Omental fat pad (tissue), 4 donors: ENCODE data around the gene ARHGAP10. TPM values are rescaled to one million over a fixed set of nuclear protein-coding genes. Genes with fewer than 3 reads are reported as not detected.

Experiments used
- ATAC-seq: fragments of 150-250 bp; one replicate; pipeline ENCODE4 v1.9.1; 2016; ENCODE audit warnings: mild to moderate bottlenecking, moderate library complexity; ENCODE audit not compliant: low FRiP score
- DNase-seq: peaks from one replicate; pipeline ENCODE4 v3.0.0-alpha.2; 2019; ENCODE audit warnings: low spot score
- total RNA-seq, 4 donors: library from RNA; depleted of rRNA; stranded (reverse); fragments of >200 nt; gene quantifications; one replicate each; pipeline ENCODE4 v1.1.0, GENCODE V29; 2016
- TF ChIP-seq, protein P1 (sequence below), 3 donors: fragments of 450-650 bp; IDR thresholded peaks; one replicate each; pipeline ENCODE4 v1.5.1; 2016 to 2017; ENCODE audit warnings: antibody characterized with exemption in 3 of 3, mild to moderate bottlenecking in 3 of 3, moderate library complexity in 2 of 3

The ARHGAP10 gene
- total RNA-seq, 4 donors from 2014 or later = 48.7 to 96.2 (median 57.0) TPM

DNA sequence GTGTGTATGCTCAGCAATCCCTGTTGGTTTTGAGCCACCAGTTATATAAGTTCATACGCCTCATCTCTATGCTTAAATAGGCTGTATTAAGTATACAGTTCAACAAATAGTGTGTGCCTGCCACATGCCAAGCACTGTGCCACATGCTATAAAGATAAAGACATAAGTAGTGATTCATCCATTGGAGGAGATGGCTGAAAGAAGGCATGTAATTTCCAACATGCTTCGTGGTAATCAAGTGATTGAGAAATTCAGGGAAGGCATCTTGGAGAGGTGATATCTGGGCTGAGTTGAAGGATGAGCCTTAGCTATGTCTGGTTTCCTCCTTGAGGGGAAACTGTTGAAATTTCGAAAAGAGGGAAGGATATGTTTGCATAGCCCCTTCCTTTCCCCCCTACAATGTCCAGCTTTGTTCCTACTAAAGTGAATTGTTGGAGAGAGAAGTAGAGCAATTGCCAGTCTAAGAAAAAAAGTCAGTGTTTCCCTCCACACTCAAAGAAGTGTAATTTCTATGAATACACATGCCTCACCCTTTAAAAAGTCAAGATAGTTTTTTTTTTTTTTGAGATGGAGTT is 96.5 kb downstream of the ARHGAP10 start:
- TF ChIP-seq, protein P1, sequence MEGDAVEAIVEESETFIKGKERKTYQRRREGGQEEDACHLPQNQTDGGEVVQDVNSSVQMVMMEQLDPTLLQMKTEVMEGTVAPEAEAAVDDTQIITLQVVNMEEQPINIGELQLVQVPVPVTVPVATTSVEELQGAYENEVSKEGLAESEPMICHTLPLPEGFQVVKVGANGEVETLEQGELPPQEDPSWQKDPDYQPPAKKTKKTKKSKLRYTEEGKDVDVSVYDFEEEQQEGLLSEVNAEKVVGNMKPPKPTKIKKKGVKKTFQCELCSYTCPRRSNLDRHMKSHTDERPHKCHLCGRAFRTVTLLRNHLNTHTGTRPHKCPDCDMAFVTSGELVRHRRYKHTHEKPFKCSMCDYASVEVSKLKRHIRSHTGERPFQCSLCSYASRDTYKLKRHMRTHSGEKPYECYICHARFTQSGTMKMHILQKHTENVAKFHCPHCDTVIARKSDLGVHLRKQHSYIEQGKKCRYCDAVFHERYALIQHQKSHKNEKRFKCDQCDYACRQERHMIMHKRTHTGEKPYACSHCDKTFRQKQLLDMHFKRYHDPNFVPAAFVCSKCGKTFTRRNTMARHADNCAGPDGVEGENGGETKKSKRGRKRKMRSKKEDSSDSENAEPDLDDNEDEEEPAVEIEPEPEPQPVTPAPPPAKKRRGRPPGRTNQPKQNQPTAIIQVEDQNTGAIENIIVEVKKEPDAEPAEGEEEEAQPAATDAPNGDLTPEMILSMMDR (IDR thresholded peaks at IDR 0.05) = no peak
- ATAC-seq = peak; percentile 35

DNA sequence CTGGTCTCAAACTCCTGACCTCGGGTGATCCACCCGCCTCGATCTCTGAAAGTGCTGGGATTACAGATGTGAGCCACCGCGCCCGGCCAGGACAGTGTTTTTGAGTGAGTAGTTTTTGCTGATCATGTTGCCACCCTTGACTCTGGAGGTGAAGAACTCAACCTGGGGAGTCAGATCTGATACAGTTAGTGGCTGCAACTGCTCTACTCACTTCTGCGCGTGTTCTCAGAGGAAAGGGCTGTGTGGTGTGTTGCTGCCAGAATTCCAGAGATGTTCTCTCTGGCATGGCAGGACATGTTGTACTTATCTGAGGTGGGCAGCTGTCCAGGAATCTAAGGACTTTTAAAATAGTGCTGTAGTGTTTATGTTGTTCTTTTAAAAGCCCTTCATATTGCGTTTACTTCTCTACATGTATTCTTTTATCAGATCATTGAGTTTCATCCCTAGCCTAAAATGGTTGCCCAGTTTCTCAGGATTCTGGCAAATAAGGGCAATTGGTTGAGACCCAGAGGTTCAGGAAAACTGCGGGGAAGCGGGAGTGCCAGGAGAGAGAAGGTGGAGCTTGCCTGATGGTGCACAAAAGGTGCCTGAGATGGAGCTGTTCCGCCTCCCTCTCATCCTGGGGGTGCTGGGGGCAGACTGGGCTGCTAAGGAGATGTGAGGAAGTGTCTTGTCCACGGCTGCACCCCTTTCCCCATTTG is 97.7 kb downstream of the ARHGAP10 start:
- no peak for DNase-seq
- TF ChIP-seq, protein P1 (IDR thresholded peaks at IDR 0.05) = no peak
- no peak for ATAC-seq

More for the DNA sequence above, 96.5 kb downstream of the ARHGAP10 start:
- no peak for DNase-seq

DNA sequence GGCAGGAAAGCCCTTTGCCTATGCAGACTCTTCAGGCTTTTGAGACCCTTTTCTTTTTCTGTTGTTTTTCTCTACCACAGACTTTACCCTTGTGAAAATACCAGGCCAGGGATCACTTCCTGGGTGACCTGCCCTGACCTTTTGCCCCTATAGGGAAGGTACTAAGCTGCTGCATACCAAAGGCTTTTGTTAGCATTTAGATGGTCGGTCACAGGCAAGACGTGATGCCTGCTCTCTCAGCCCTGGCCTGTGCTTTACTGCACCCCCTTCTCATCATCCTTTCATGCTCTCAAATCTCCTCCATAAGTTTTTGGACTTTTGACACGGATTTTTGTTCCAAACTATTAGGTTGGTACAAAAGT is 98.2 kb downstream of the ARHGAP10 start:
- DNase-seq (no peak), ATAC-seq (no peak)
- TF ChIP-seq, protein P1 (IDR thresholded peaks at IDR 0.05) = no peak

DNA sequence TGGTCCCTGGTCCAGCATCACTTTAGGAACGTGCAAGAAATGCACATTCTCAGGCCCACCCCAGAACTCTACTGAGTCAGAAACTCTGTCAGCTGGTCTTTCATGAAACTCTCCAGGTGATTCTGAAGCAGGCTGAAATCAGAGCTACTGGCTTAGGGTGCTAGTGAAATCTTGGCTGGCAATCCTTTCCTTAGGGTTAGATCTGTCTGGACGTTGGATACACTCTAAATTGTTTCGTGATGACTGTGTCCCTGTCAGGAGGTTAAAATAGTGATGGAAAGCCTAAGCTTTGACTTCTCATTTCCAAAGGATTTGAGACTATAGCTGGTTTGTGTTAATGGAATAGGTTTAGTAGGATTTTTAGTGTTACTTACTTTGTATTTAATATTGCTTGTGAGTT is 99.1 kb downstream of the ARHGAP10 start:
- ATAC-seq (peak; percentile 61), DNase-seq (no peak)
- TF ChIP-seq, protein P1 (IDR thresholded peaks at IDR 0.05) = no peak

DNA sequence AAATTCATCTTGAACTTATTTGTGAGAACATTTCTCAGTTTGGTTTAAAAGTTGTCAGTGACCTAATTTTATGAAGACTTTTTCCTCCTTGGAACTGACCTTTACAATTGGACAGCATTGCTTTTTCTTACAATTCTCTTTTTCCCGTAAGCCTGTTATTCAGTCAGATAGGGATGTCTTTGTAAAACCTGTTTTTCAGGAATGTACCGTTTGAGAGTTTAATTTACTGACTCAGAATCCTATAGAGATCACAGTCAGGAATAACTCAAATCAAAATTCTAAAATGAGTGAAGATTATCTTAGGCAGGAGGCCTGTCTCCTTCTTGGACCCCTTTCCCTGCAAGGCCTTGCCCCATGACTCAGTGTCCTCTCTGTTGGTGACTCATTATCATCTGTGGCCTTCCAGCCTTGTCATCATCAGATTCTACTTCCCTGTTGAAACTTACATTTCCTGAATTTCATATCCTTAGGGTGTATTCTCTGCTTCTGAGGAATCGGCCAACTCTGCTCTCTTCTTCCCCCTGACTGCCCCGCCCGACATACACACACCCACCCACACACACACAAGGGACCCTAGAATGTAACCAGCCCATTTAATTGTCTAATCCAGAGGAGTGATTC is 99.8 kb downstream of the ARHGAP10 start:
- TF ChIP-seq, protein P1 (IDR thresholded peaks at IDR 0.05) = no peak
- DNase-seq = peak; percentile 44
- ATAC-seq = peak; percentile 84

DNA sequence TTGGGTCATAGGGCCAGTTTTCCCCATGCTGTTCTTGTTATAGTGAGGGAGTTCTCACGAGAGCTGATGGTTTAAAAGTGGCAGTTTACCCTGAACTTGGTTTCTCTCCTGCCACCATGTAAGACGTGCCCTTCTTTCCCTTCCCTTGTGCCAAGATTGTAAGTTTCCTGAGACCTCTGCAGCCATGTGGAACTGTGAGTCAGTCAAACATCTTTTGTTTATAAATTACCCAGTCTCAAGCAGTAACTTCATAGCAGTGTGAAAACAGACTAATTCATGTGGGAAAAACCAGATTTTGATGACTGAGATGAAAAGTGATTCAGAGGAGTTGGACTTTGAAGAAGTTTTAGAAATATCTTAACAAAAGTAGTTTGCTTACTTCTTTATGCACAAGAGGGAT is 101.4 kb downstream of the ARHGAP10 start:
- TF ChIP-seq, protein P1 (IDR thresholded peaks at IDR 0.05) = no peak
- no peak for ATAC-seq

More for the DNA sequence above, 101.4 kb downstream of the ARHGAP10 start:
- DNase-seq = no peak
